Measurements from ENCODE around the gene LGALSL. TPM values are rescaled to one million over a fixed set of nuclear protein-coding genes. Genes with fewer than 3 reads are reported as not detected.

The LGALSL gene
- total RNA-seq, 1 experiment from 2014 or later = 23.8 TPM

DNA sequence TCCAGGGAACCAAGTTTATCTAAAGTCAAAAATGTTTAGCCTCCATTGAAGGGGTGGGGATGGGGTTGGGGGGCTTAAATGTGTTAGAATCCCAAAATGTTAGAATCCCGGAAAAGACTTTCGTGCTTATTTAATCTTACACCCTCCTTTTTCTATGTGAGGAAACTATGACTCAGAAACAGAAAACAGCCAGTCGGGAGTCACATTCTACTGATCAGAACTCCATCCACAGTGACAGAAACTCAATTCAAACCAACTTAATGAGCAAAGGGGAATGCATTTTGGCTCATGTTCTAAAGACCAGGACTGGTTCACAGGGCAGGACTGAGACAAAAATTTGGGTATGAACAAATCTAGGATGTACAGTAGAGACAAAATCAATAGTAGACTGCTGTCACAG, 38.3 kb downstream of the LGALSL start:
- no CpG with 5 or more reads among the region's 3 CpGs for WGBS (ENCODE audit: extremely low coverage, insufficient read length, low lambda C conversion rate)
- DNase-seq = no peak

More for the DNA sequence above, 38.3 kb downstream of the LGALSL start:
- Histone ChIP-seq H4K5ac (ENCODE audit: insufficient read length, low read depth, low read length) (no peak overlapping the region), H3K9me3 (ENCODE audit: control insufficient read depth, low read depth, low read length) (no peaks in the 10 kb centered on the region), H3K23me2 (ENCODE audit: insufficient read length, low read depth, low read length, poor library complexity, severe bottlenecking) (no peaks in the 10 kb centered on the region), H2BK20ac (ENCODE audit: low read depth, low read length, poor library complexity, severe bottlenecking) (no peak overlapping the region), H3K23ac (ENCODE audit: insufficient read length, low read depth, low read length) (no peak overlapping the region), H3T11ph (ENCODE audit: low read length) (no peak overlapping the region), H3K4me1 (ENCODE audit: insufficient read depth, low read length) (peaks cover 5% of the 10 kb centered on the region; the same call in 1 of the 2 replicates), H3K4ac (ENCODE audit: low read depth, low read length) (no peak overlapping the region), H3K14ac (ENCODE audit: insufficient read depth, low read length) (no peak overlapping the region), H4K20me1 (ENCODE audit: control insufficient read depth, insufficient read depth, insufficient read length) (no peaks in the 10 kb centered on the region), H3K79me1 (ENCODE audit: insufficient read depth, low read depth, low read length, poor library complexity, severe bottlenecking) (no peaks in the 10 kb centered on the region), H3K9ac (ENCODE audit: extremely low read depth, insufficient read length, low read length) (no peak overlapping the region), H3K27ac (ENCODE audit: insufficient read length, low read depth, low read length) (no peak overlapping the region), H3K4me2 (ENCODE audit: insufficient read depth, insufficient read length, low read length) (no peak overlapping the region), H3K27me3 (ENCODE audit: insufficient read depth, low read length) (no peaks in the 10 kb centered on the region), H2AK5ac (ENCODE audit: insufficient read length, low read length) (no peak overlapping the region), H2BK120ac (ENCODE audit: low read depth, low read length, poor library complexity, severe bottlenecking) (no peak overlapping the region), H4K91ac (ENCODE audit: insufficient read length, low read depth, low read length) (no peak overlapping the region), H3K79me2 (ENCODE audit: insufficient read depth, low read length) (no peaks in the 10 kb centered on the region), H2AFZ (ENCODE audit: low read length) (no peak overlapping the region), H2BK12ac (ENCODE audit: insufficient read length, low read depth, low read length) (no peak overlapping the region), H3K56ac (ENCODE audit: insufficient read length, low read depth, low read length) (no peak overlapping the region), H4K8ac (replicated peaks; ENCODE audit: insufficient read length, low read depth, low read length) (no peak overlapping the region), H2BK5ac (ENCODE audit: insufficient read length, low read length) (no peak overlapping the region), H3K18ac (ENCODE audit: insufficient read length, low read depth, low read length) (no peak overlapping the region), H2BK15ac (ENCODE audit: low read depth, low read length) (no peak overlapping the region)
- Mint-ChIP-seq H3K4me1 (peaks cover 24% of the 10 kb centered on the region in 2 experiments), H3K9me3 (no peaks in the 10 kb centered on the region), H3K36me3 (ENCODE audit: insufficient read depth in 1 of 3, low read depth in 3 of 3) (no peaks in the 10 kb centered on the region), H3K27me3 (ENCODE audit: low read depth) (peaks cover 4% of the 10 kb centered on the region), H3K4me3 (no peak overlapping the region), H3K27ac (peak overlapping the region in 1 of 3 experiments; percentile 59; a peak in 1 of 7 replicates)
- TF ChIP-seq, protein P1, sequence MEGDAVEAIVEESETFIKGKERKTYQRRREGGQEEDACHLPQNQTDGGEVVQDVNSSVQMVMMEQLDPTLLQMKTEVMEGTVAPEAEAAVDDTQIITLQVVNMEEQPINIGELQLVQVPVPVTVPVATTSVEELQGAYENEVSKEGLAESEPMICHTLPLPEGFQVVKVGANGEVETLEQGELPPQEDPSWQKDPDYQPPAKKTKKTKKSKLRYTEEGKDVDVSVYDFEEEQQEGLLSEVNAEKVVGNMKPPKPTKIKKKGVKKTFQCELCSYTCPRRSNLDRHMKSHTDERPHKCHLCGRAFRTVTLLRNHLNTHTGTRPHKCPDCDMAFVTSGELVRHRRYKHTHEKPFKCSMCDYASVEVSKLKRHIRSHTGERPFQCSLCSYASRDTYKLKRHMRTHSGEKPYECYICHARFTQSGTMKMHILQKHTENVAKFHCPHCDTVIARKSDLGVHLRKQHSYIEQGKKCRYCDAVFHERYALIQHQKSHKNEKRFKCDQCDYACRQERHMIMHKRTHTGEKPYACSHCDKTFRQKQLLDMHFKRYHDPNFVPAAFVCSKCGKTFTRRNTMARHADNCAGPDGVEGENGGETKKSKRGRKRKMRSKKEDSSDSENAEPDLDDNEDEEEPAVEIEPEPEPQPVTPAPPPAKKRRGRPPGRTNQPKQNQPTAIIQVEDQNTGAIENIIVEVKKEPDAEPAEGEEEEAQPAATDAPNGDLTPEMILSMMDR (conservative IDR thresholded peaks at IDR 0.05) = no peak

All from H9 (cell line).